GM12878 (cell line): Measurements from ENCODE around the gene CRELD2. TPM values are rescaled to one million over a fixed set of nuclear protein-coding genes. Genes with fewer than 3 reads are reported as not detected.

Experiments
- BACH1 ChIP-seq: fragments of 450-650 bp; IDR thresholded peaks from 2 replicates; pipeline ENCODE4 v1.6.1; 2017; ENCODE audit warnings: mild to moderate bottlenecking, borderline replicate concordance
- EZH2 ChIP-seq: IDR thresholded peaks from 2 replicates; pipeline ENCODE4 v1.6.1; 2012; ENCODE audit warnings: low read depth, mild to moderate bottlenecking, control low read depth, inconsistent platforms, low read length, borderline replicate concordance; ENCODE audit not compliant: control insufficient read depth
- MTA2 ChIP-seq: fragments of 450-650 bp; IDR thresholded peaks from 2 replicates; pipeline ENCODE4 v1.6.1; 2016; ENCODE audit warnings: low read depth, mild to moderate bottlenecking, moderate library complexity
- NR2C2 ChIP-seq: IDR thresholded peaks from 2 replicates; pipeline ENCODE4 v1.6.1; 2011; ENCODE audit warnings: borderline replicate concordance, low read depth; ENCODE audit not compliant: control insufficient read depth, insufficient read length
- SIN3A ChIP-seq: IDR thresholded peaks from 2 replicates; pipeline ENCODE4 v1.6.1; 2012; ENCODE audit warnings: low read depth, low read length, improper control_type of control experiment
- SRF ChIP-seq, 2 experiments: IDR thresholded peaks; 2 replicates each; pipeline ENCODE4 v1.6.1; 2011; ENCODE audit warnings: low read depth in 2 of 2, low read length in 2 of 2, mild to moderate bottlenecking in 1 of 2, moderate library complexity in 1 of 2
- ZNF217 ChIP-seq: fragments of 450-650 bp; IDR thresholded peaks from 2 replicates; pipeline ENCODE4 v1.6.1; 2017; ENCODE audit warnings: antibody characterized with exemption, mild to moderate bottlenecking
- ZNF384 ChIP-seq: IDR thresholded peaks from 2 replicates; pipeline ENCODE4 v1.6.1; 2012; ENCODE audit warnings: low read depth, mild to moderate bottlenecking, low read length, improper control_type of control experiment, borderline replicate concordance
- ZNF622 ChIP-seq: fragments of 450-650 bp; IDR thresholded peaks from 2 replicates; pipeline ENCODE4 v1.6.1; 2017; ENCODE audit warnings: mild to moderate bottlenecking, inconsistent platforms
- ZZZ3 ChIP-seq: IDR thresholded peaks from 2 replicates; pipeline ENCODE4 v1.6.1; 2011; ENCODE audit warnings: low read depth; ENCODE audit not compliant: control insufficient read depth, insufficient read length
- polyA plus RNA-seq, 11 experiments: library from polyadenylated mRNA; depleted of rRNA in 4 of 11; unstranded in 6 of 11; stranded (reverse) in 5 of 11; fragments of >200 nt; fragmentation: Nextera tagmentation in 4 of 11; fragmentation: Illumina TruSeq in 1 of 11; extraction: Ambion mirVana in 4 of 11; extraction: Trizol in 1 of 11; gene quantifications; 1 replicate in 1 of 11; 2 replicates in 10 of 11; pipeline versions ENCODE4 v1.2.1 to v1.2.3, GENCODE V29; 2011 to 2016; ENCODE audit warnings: inconsistent platforms in 2 of 11, missing spikeins in 2 of 11, low read depth in 1 of 11
- total RNA-seq, 4 experiments: library from RNA; depleted of rRNA in 3 of 4; stranded (reverse); fragments of >200 nt in 3 of 4; fragmentation: Illumina TruSeq in 1 of 4; extraction: Trizol in 1 of 4; gene quantifications; 2 replicates each; pipeline versions ENCODE4 v1.2.1 to v1.2.3, GENCODE V29; 2013 to 2021
- TF ChIP-seq, protein P1 (sequence below): fragments of 450-650 bp; IDR thresholded peaks from 2 replicates; pipeline ENCODE4 v1.6.1; 2016; ENCODE audit warnings: mild to moderate bottlenecking, moderate library complexity, borderline replicate concordance
- TF ChIP-seq, protein P2 (sequence below): IDR thresholded peaks from 2 replicates; pipeline ENCODE4 v1.6.1; 2011; ENCODE audit warnings: low read depth, low read length, improper control_type of control experiment, borderline replicate concordance
- TF ChIP-seq, protein P3 (sequence below): fragments of 450-650 bp; IDR thresholded peaks from 2 replicates; pipeline ENCODE4 v1.6.1; 2016; ENCODE audit warnings: mild to moderate bottlenecking
- TF ChIP-seq, protein P4 (sequence below): fragments of 150-350 bp; IDR thresholded peaks from 2 replicates; pipeline ENCODE4 v1.6.1; 2016; ENCODE audit warnings: low read depth, low read length
- TF ChIP-seq, protein P5 (sequence below): fragments of 450-650 bp; IDR thresholded peaks from 2 replicates; pipeline ENCODE4 v1.6.1; 2018; ENCODE audit warnings: mild to moderate bottlenecking, low read depth, moderate library complexity; ENCODE audit not compliant: partially characterized antibody

The CRELD2 gene
- total and polyA plus RNA-seq, 10 of the 15 experiments (the other 5 are each of a cell fraction or from before 2014, with no cell fraction given): 9.4 to 111 (median 25.9) TPM

DNA sequence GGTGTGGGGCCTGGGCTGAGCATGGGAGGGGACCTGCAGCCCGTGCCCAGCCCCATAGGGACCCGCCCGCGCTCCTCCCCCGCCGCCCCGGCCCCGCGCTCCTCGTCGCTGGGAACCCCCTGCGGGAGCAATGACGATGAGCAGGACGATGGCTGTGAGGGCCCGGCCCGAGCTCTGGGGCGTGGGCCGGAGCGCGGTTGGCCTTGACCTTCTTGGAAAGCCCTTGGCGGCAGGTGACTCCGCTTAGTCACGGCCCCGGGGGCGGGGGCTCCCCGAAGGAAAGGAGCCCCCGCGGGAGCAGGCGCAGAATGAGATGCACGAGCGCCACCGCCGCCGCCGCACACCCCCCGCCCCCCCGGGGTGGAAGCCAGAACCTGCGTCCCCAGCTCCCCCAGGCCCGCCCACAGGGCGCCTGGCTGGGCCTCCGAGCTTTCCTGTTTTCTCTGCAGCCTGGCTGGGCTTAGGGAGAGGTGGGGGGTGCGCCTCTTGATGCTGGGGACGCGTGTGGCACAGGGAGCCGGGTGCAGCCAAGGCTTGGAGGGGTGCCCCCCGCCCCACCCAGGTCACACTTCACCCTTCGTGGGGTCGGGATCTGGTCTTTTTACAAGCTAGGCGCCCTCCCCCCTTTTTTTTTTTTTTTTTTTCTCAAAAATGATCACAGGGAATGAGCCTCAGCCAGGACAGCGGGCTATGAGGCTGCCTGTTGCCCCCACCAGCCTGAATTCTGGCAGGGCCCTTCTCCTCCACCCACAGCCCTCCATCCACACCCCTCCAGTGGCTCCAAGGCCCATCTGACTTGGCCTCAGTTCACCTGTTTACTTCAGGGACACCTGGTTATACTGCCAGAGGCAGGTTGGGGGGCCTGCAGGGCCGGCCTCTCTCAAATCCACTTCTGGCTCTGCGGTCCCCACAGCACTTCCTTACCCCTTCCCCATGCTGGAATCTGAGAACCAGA lies 17.9 kb downstream of the CRELD2 start (continued):
- TF ChIP-seq, protein P1, sequence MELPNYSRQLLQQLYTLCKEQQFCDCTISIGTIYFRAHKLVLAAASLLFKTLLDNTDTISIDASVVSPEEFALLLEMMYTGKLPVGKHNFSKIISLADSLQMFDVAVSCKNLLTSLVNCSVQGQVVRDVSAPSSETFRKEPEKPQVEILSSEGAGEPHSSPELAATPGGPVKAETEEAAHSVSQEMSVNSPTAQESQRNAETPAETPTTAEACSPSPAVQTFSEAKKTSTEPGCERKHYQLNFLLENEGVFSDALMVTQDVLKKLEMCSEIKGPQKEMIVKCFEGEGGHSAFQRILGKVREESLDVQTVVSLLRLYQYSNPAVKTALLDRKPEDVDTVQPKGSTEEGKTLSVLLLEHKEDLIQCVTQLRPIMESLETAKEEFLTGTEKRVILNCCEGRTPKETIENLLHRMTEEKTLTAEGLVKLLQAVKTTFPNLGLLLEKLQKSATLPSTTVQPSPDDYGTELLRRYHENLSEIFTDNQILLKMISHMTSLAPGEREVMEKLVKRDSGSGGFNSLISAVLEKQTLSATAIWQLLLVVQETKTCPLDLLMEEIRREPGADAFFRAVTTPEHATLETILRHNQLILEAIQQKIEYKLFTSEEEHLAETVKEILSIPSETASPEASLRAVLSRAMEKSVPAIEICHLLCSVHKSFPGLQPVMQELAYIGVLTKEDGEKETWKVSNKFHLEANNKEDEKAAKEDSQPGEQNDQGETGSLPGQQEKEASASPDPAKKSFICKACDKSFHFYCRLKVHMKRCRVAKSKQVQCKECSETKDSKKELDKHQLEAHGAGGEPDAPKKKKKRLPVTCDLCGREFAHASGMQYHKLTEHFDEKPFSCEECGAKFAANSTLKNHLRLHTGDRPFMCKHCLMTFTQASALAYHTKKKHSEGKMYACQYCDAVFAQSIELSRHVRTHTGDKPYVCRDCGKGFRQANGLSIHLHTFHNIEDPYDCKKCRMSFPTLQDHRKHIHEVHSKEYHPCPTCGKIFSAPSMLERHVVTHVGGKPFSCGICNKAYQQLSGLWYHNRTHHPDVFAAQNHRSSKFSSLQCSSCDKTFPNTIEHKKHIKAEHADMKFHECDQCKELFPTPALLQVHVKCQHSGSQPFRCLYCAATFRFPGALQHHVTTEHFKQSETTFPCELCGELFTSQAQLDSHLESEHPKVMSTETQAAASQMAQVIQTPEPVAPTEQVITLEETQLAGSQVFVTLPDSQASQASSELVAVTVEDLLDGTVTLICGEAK: no peak
- no peak for TF ChIP-seq SIN3A
- TF ChIP-seq ZZZ3: no peak
- peak; percentile 58; the same call in 1 of the 2 replicates for TF ChIP-seq ZNF384
- TF ChIP-seq MTA2: peak; percentile 42; the same call in 1 of the 2 replicates
- TF ChIP-seq, protein P2, sequence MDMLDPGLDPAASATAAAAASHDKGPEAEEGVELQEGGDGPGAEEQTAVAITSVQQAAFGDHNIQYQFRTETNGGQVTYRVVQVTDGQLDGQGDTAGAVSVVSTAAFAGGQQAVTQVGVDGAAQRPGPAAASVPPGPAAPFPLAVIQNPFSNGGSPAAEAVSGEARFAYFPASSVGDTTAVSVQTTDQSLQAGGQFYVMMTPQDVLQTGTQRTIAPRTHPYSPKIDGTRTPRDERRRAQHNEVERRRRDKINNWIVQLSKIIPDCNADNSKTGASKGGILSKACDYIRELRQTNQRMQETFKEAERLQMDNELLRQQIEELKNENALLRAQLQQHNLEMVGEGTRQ: no peak; the same call in 1 of the 2 replicates
- no peak for TF ChIP-seq NR2C2
- TF ChIP-seq, protein P3, sequence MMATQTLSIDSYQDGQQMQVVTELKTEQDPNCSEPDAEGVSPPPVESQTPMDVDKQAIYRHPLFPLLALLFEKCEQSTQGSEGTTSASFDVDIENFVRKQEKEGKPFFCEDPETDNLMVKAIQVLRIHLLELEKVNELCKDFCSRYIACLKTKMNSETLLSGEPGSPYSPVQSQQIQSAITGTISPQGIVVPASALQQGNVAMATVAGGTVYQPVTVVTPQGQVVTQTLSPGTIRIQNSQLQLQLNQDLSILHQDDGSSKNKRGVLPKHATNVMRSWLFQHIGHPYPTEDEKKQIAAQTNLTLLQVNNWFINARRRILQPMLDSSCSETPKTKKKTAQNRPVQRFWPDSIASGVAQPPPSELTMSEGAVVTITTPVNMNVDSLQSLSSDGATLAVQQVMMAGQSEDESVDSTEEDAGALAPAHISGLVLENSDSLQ: no peak
- TF ChIP-seq, protein P4, sequence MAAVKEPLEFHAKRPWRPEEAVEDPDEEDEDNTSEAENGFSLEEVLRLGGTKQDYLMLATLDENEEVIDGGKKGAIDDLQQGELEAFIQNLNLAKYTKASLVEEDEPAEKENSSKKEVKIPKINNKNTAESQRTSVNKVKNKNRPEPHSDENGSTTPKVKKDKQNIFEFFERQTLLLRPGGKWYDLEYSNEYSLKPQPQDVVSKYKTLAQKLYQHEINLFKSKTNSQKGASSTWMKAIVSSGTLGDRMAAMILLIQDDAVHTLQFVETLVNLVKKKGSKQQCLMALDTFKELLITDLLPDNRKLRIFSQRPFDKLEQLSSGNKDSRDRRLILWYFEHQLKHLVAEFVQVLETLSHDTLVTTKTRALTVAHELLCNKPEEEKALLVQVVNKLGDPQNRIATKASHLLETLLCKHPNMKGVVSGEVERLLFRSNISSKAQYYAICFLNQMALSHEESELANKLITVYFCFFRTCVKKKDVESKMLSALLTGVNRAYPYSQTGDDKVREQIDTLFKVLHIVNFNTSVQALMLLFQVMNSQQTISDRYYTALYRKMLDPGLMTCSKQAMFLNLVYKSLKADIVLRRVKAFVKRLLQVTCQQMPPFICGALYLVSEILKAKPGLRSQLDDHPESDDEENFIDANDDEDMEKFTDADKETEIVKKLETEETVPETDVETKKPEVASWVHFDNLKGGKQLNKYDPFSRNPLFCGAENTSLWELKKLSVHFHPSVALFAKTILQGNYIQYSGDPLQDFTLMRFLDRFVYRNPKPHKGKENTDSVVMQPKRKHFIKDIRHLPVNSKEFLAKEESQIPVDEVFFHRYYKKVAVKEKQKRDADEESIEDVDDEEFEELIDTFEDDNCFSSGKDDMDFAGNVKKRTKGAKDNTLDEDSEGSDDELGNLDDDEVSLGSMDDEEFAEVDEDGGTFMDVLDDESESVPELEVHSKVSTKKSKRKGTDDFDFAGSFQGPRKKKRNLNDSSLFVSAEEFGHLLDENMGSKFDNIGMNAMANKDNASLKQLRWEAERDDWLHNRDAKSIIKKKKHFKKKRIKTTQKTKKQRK: no peak
- no peak for TF ChIP-seq ZNF622
- peak; percentile 85; the same call in 1 of the 2 replicates for TF ChIP-seq BACH1
- TF ChIP-seq EZH2: no peak
- TF ChIP-seq SRF (IDR thresholded peaks at IDR 0.05; ENCODE audit: low read depth in 2 of 2, low read length in 2 of 2): 0 out of 4 replicates have a peak, but pooled peaks of 1 of the 2 experiments have one; percentile 21
- TF ChIP-seq, protein P5, sequence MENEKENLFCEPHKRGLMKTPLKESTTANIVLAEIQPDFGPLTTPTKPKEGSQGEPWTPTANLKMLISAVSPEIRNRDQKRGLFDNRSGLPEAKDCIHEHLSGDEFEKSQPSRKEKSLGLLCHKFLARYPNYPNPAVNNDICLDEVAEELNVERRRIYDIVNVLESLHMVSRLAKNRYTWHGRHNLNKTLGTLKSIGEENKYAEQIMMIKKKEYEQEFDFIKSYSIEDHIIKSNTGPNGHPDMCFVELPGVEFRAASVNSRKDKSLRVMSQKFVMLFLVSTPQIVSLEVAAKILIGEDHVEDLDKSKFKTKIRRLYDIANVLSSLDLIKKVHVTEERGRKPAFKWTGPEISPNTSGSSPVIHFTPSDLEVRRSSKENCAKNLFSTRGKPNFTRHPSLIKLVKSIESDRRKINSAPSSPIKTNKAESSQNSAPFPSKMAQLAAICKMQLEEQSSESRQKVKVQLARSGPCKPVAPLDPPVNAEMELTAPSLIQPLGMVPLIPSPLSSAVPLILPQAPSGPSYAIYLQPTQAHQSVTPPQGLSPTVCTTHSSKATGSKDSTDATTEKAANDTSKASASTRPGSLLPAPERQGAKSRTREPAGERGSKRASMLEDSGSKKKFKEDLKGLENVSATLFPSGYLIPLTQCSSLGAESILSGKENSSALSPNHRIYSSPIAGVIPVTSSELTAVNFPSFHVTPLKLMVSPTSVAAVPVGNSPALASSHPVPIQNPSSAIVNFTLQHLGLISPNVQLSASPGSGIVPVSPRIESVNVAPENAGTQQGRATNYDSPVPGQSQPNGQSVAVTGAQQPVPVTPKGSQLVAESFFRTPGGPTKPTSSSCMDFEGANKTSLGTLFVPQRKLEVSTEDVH: no peak
- TF ChIP-seq ZNF217: 0 out of 2 replicates have a peak, but pooled peaks have one; percentile 32
